A549 (cell line): ENCODE measurements around the gene CD55. TPM values are rescaled to one million over a fixed set of nuclear protein-coding genes. Genes with fewer than 3 reads are reported as not detected.

Source experiments
- ATAC-seq, 2 experiments: fragments of 200-7000 bp in 1 of 2; fragments of >200 bp in 1 of 2; cut with Nextera tagmentation in 1 of 2; cut with Tn5 transposase in 1 of 2; 3 replicates each; pipeline versions ENCODE4 v1.8.0 to v1.9.1; 2018 to 2020; ENCODE audit warnings: mild to moderate bottlenecking in 1 of 2, moderate library complexity in 1 of 2
- CTCF ChIA-PET: fragments of 300-600 bp; sonication (Branson Sonifier 250); formaldehyde crosslinking; extraction: SDS; loops from one replicate; lab custom pipeline; 2021; ENCODE audit warnings: antibody characterized with exemption, inconsistent platforms; lab: Yijun Ruan, JAX
- POLR2A ChIA-PET: fragments of 350-600 bp; formaldehyde crosslinking; extraction: SDS; loops from one replicate; lab custom pipeline; 2021; ENCODE audit warnings: antibody characterized with exemption, inconsistent platforms; lab: Yijun Ruan, JAX
- DNase-seq, 2 experiments: peaks; one replicate each; pipeline versions ENCODE4 v3.0.0 to v3.0.0-alpha.2; 2011 to 2016; ENCODE audit warnings: low read depth in 1 of 2, low spot score in 1 of 2
- FAIRE-seq: peaks from 2 replicates; lab custom pipeline; 2011; peaks lifted over from hg19 to GRCh38; lab: Jason Lieb, UNC
- H3K27ac ChIP-seq, 2 experiments: fragments of >200 bp; sonication (Bioruptor Twin); formaldehyde crosslinking; 3 replicates each; pipeline ENCODE4 v1.5.1; 2016 to 2017
- H3K4me1 ChIP-seq: fragments of >200 bp; sonication (Bioruptor Twin); formaldehyde crosslinking; 3 replicates; pipeline ENCODE4 v1.6.1; 2016
- H3K4me2 ChIP-seq: fragments of >200 bp; sonication (Bioruptor Twin); formaldehyde crosslinking; 3 replicates; pipeline ENCODE4 v1.6.1; 2016
- H3K4me3 ChIP-seq: fragments of >200 bp; sonication (Bioruptor Twin); formaldehyde crosslinking; 3 replicates; pipeline ENCODE4 v1.5.1; 2016
- H3K9me3 ChIP-seq: fragments of >200 bp; sonication (Bioruptor Twin); formaldehyde crosslinking; 3 replicates; pipeline ENCODE4 v1.6.1; 2016
- BHLHE40 ChIP-seq: IDR thresholded peaks from 2 replicates; pipeline ENCODE4 v1.6.1; 2012; ENCODE audit warnings: low read depth, low read length, inconsistent platforms
- CBX2 ChIP-seq: fragments of 200-600 bp; sonication (generic); IDR thresholded peaks from 2 replicates; pipeline ENCODE4 v1.6.1; 2016; ENCODE audit warnings: low read depth, mild to moderate bottlenecking, borderline replicate concordance
- CBX8 ChIP-seq: fragments of 200-600 bp; sonication (generic); IDR thresholded peaks from 2 replicates; pipeline ENCODE4 v1.6.1; 2016
- CTCF ChIP-seq: fragments of >200 bp; sonication (Bioruptor Twin); formaldehyde crosslinking; IDR thresholded peaks from 3 replicates; pipeline ENCODE4 v1.5.1; 2016
- EHF ChIP-seq: fragments of 250-450 bp; sonication (Bioruptor Pico); IDR thresholded peaks from 2 replicates; pipeline ENCODE4 v1.5.0; 2020; ENCODE audit warnings: mild to moderate bottlenecking
- EHMT2 ChIP-seq: fragments of 200-600 bp; sonication (generic); IDR thresholded peaks from 2 replicates; pipeline ENCODE4 v1.6.1; 2016; ENCODE audit warnings: antibody characterized with exemption, low read depth, mild to moderate bottlenecking, moderate library complexity
- FOSB ChIP-seq: fragments of 250-450 bp; sonication (Bioruptor Pico); IDR thresholded peaks from 2 replicates; pipeline ENCODE4 v1.5.0; 2020; ENCODE audit warnings: mild to moderate bottlenecking, moderate library complexity
- GATA3 ChIP-seq: IDR thresholded peaks from 2 replicates; pipeline ENCODE4 v1.6.1; 2012; ENCODE audit warnings: borderline replicate concordance
- HDAC2 ChIP-seq: fragments of 200-600 bp; sonication (generic); IDR thresholded peaks from 2 replicates; pipeline ENCODE4 v1.6.1; 2016
- HES2 ChIP-seq: fragments of >200 bp; sonication (Bioruptor Twin); formaldehyde crosslinking; IDR thresholded peaks from 2 replicates; pipeline ENCODE4 v1.6.1; 2016
- HOXA7 ChIP-seq: fragments of 250-450 bp; sonication (Bioruptor Pico); IDR thresholded peaks from 2 replicates; pipeline ENCODE4 v1.5.0; 2020; ENCODE audit warnings: mild to moderate bottlenecking, moderate library complexity
- JUN ChIP-seq, 2 experiments: fragments of >200 bp; sonication (Bioruptor Twin); formaldehyde crosslinking; IDR thresholded peaks; 2 replicates in 1 of 2; 3 replicates in 1 of 2; pipeline ENCODE4 v1.6.1; 2016 to 2017
- MAZ ChIP-seq: fragments of 150-350 bp; IDR thresholded peaks from 2 replicates; pipeline ENCODE4 v1.6.1; 2014; ENCODE audit warnings: antibody characterized with exemption, low read depth, low read length, borderline replicate concordance
- NFE2L2 ChIP-seq: fragments of 150-350 bp; conservative IDR thresholded peaks from 2 replicates; pipeline ENCODE4 v1.6.1; 2014; ENCODE audit warnings: low read length
- NPAS2 ChIP-seq: fragments of 250-450 bp; sonication (Bioruptor Pico); IDR thresholded peaks from 2 replicates; pipeline ENCODE4 v1.8.0; 2022; ENCODE audit warnings: mild to moderate bottlenecking, moderate library complexity, borderline replicate concordance
- PBX3 ChIP-seq: IDR thresholded peaks from 2 replicates; pipeline ENCODE4 v1.6.1; 2012
- POLR2A ChIP-seq: IDR thresholded peaks from 2 replicates; pipeline ENCODE4 v1.6.1; 2012; ENCODE audit warnings: mild to moderate bottlenecking, low read length
- RARB ChIP-seq: fragments of 250-450 bp; sonication (Bioruptor Pico); IDR thresholded peaks from 2 replicates; pipeline ENCODE4 v1.8.0; 2021; ENCODE audit warnings: mild to moderate bottlenecking, moderate library complexity
- RCOR1 ChIP-seq: fragments of 150-350 bp; IDR thresholded peaks from 2 replicates; pipeline ENCODE4 v1.6.1; 2014; ENCODE audit warnings: antibody characterized with exemption, low read length, low read depth
- RFX5 ChIP-seq: fragments of 450-650 bp; IDR thresholded peaks from 2 replicates; pipeline ENCODE4 v1.7.1; 2014; ENCODE audit warnings: antibody characterized with exemption, mild to moderate bottlenecking, moderate library complexity
- TFCP2L1 ChIP-seq: fragments of 250-450 bp; sonication (Bioruptor Pico); IDR thresholded peaks from 2 replicates; pipeline ENCODE4 v1.5.0; 2021; ENCODE audit warnings: mild to moderate bottlenecking
- TP53 ChIP-seq: fragments of 250-450 bp; sonication (Bioruptor Pico); IDR thresholded peaks from 2 replicates; pipeline ENCODE4 v1.5.0; 2021; ENCODE audit warnings: mild to moderate bottlenecking, moderate library complexity
- ZC3H11A ChIP-seq: fragments of 450-650 bp; IDR thresholded peaks from 2 replicates; pipeline ENCODE4 v1.6.1; 2014; ENCODE audit warnings: antibody characterized with exemption, mild to moderate bottlenecking
- ZSCAN20 ChIP-seq: fragments of 250-450 bp; sonication (Bioruptor Pico); IDR thresholded peaks from 2 replicates; pipeline ENCODE4 v1.8.0; 2022; ENCODE audit warnings: mild to moderate bottlenecking, moderate library complexity
- WGBS: methylation state at CpG from one replicate; pipeline ENCODE4 v1.1.6; 2017; ENCODE audit errors: missing lambda C conversion rate; 5-methylcytosine and 5-hydroxymethylcytosine counted together
- polyA plus RNA-seq, 4 experiments: library from polyadenylated mRNA; depleted of rRNA in 3 of 4; stranded (reverse); fragments of >200 nt; fragmentation: RNase III in 1 of 4; extraction: RNeasy Plus Mini Kit Qiagen cat#74134 plus additional on column Dnase treatment in 1 of 4; gene quantifications; 2 replicates in 3 of 4; 3 replicates in 1 of 4; pipeline ENCODE4 v1.2.3, GENCODE V29; 2011 to 2017
- TF ChIP-seq, protein P1 (sequence below): fragments of 250-450 bp; sonication (Bioruptor Pico); IDR thresholded peaks from 2 replicates; pipeline ENCODE4 v1.5.0; 2020; ENCODE audit warnings: low read depth, mild to moderate bottlenecking, moderate library complexity
- TF ChIP-seq, protein P2 (sequence below): fragments of 250-450 bp; sonication (Bioruptor Pico); IDR thresholded peaks from 2 replicates; pipeline ENCODE4 v1.5.0; 2021; ENCODE audit warnings: mild to moderate bottlenecking, moderate library complexity, borderline replicate concordance

Gene CD55
- polyA plus RNA-seq, 2 of the 4 experiments (the other 2 are of a cell fraction), result 37.0 to 173 TPM

DNA sequence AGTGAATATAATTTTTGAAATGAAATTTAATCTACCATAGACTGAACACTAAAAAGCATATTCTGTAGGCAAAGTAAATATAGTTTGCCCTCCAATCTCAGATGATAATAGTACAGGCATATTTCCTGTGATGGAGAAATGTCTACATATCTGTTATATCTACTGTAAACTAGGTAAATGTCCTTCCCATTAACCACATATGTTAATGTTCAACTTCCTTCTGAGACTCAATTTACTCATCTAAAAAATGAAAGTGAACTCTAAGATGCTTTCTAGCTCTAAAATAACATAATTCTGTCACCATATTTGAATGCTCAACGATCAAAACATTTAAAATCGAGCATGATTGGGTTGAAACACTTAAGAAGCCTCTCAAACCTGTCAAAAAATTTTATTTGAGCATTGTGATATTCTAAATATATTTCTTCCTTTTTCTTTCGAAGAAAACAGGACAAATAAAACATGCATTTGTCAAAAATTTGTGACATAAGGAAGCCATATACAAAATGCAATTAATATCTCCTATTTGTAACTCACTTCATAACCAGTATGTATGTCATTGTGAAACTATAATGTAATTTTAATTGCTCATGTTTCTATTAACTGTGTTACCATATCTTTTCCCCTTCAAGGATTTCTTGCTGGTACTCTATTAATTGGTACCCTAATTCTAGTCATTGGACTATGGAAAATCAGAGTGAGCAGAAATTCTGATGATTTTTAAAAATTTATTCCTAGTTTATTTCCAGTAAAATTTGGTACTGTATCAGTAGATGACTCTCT, 34.2 kb downstream of the CD55 start (continued):
- TF ChIP-seq CBX2, result no peak
- no peak for TF ChIP-seq MAZ
- TF ChIP-seq CTCF, result no peak
- no peak for TF ChIP-seq RCOR1
- no peak for TF ChIP-seq EHMT2

DNA sequence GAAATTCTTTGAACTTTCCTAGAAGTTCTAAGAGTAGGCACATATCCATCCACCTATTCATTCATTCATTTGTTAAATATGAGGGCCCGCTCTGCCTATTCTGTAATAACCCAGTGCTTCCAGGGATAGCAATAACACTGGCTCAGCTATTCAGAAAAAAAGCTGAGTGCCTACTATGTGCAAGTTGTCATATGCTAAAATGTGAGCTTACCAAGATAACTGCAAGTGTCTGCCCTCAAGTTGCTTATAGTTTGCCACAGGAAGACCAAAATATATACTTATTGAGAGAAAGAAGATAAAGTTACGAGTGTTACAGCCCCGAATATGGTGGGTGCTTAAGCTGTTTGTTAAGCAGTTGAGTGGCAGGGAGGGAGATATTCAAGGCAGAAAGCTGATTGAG, 39.6 kb downstream of the CD55 start:
- DNase-seq, result no peak
- Histone ChIP-seq H3K27ac (no peak overlapping the region), H3K4me3 (no peak overlapping the region), H3K4me2 (no peak overlapping the region), H3K4me1 (no peaks in the 10 kb centered on the region), H3K9me3 (no peaks in the 10 kb centered on the region)
- FAIRE-seq, result no peak
- TF ChIP-seq HOXA7 (CRISPR knock-in tag) (no peak), FOSB (CRISPR knock-in tag) (no peak), HES2 (no peak), GATA3 (no peak), NFE2L2 (no peak), ZC3H11A (no peak), BHLHE40 (no peak), RARB (CRISPR knock-in tag) (no peak), RFX5 (no peak)
- TF ChIP-seq, protein P1, sequence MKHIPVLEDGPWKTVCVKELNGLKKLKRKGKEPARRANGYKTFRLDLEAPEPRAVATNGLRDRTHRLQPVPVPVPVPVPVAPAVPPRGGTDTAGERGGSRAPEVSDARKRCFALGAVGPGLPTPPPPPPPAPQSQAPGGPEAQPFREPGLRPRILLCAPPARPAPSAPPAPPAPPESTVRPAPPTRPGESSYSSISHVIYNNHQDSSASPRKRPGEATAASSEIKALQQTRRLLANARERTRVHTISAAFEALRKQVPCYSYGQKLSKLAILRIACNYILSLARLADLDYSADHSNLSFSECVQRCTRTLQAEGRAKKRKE, result no peak
- ChIA-PET POLR2A (interaction anchor here (1.0 kb wide), 1 partner anchor 40 kb away, joined by 3 read pairs; the partner anchor contains the start of gene CD55), CTCF (no interaction called here)
- WGBS, result 64% methylated on average over 3 of the region's 3 CpGs
- no peak for ATAC-seq

DNA sequence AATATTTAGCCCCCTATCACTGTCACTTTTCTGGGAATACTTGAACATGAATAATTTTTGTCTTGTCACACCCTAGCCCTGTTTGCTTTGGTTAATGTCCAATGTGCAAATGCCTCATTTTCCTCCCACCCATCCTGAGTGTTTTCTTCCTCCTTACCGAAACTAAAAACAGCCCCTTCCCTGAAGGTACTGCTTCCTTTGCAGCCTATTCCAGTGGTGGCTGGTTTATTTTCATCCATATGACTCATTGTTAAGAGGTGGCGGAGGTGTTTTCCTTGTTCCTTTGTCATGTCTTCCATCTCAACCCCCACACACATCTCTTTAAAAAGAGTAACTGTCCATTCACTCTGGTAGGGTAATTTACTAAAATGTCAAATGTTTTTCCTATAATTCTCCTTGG, 40.4 kb downstream of the CD55 start:
- CTCF ChIA-PET, result interaction anchor here (1.2 kb wide), 1 partner anchor 43 kb away, joined by 3 read pairs; no protein-coding TSS in a partner anchor

More for the DNA sequence above, 40.4 kb downstream of the CD55 start:
- Histone ChIP-seq H3K4me2 (no peak overlapping the region), H3K4me1 (no peaks in the 10 kb centered on the region), H3K9me3 (no peaks in the 10 kb centered on the region), H3K27ac (no peak overlapping the region), H3K4me3 (no peak overlapping the region)
- no peak for DNase-seq
- POLR2A ChIA-PET, result no interaction called here
- TF ChIP-seq CTCF (no peak), HDAC2 (no peak), BHLHE40 (no peak), PBX3 (no peak), JUN (IDR thresholded peaks at IDR 0.05) (no peak), GATA3 (no peak), RFX5 (no peak), ZSCAN20 (CRISPR knock-in tag) (no peak), FOSB (CRISPR knock-in tag) (no peak), NPAS2 (CRISPR knock-in tag) (no peak), NFE2L2 (no peak), RARB (CRISPR knock-in tag) (no peak), TP53 (CRISPR knock-in tag) (no peak), CBX8 (no peak), TFCP2L1 (no peak), POLR2A (no peak), EHF (CRISPR knock-in tag) (no peak)
- TF ChIP-seq, protein P2, sequence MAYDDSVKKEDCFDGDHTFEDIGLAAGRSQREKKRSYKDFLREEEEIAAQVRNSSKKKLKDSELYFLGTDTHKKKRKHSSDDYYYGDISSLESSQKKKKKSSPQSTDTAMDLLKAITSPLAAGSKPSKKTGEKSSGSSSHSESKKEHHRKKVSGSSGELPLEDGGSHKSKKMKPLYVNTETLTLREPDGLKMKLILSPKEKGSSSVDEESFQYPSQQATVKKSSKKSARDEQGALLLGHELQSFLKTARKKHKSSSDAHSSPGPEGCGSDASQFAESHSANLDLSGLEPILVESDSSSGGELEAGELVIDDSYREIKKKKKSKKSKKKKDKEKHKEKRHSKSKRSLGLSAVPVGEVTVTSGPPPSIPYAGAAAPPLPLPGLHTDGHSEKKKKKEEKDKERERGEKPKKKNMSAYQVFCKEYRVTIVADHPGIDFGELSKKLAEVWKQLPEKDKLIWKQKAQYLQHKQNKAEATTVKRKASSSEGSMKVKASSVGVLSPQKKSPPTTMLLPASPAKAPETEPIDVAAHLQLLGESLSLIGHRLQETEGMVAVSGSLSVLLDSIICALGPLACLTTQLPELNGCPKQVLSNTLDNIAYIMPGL (CRISPR knock-in tag), result no peak
- ATAC-seq, result no peak
- no peak for FAIRE-seq
- 80% methylated on average over 2 of the region's 2 CpGs for WGBS
